Lung (tissue), 12 donors: ENCODE results near the gene MTERF4. TPM values are rescaled to one million over a fixed set of nuclear protein-coding genes. Genes with fewer than 3 reads are reported as not detected.

Experiments used
- ATAC-seq: fragments of 200-7000 bp; cut with Tn5 transposase; one replicate; pipeline ENCODE4 v1.9.1; 2020; ENCODE audit warnings: moderate number of reproducible peaks; ENCODE audit not compliant: insufficient read depth, low FRiP score
- DNase-seq, 3 donors: peaks; one replicate each; pipeline ENCODE4 v3.0.0-alpha.2; 2013 to 2017
- H3K27ac ChIP-seq, 2 donors: one replicate each; pipeline ENCODE4 v1.5.1; 2013; ENCODE audit warnings: mild to moderate bottlenecking in 2 of 2, moderate library complexity in 2 of 2, control low read depth in 1 of 2, inconsistent platforms in 1 of 2, low read depth in 1 of 2, low read length in 1 of 2
- H3K27me3 ChIP-seq, 3 donors: one replicate each; pipeline ENCODE4 v1.5.1; 2013; ENCODE audit warnings: low read length in 2 of 3; ENCODE audit not compliant: control insufficient read depth in 3 of 3, insufficient read depth in 3 of 3
- H3K36me3 ChIP-seq, 4 donors: one replicate each; pipeline ENCODE4 v1.5.1; 2013; ENCODE audit warnings: low read length in 4 of 4, mild to moderate bottlenecking in 1 of 4, moderate library complexity in 1 of 4; ENCODE audit not compliant: control insufficient read depth in 4 of 4, insufficient read depth in 4 of 4
- H3K4me1 ChIP-seq, 5 donors: one replicate each; pipeline ENCODE4 v1.5.1; 2013; ENCODE audit warnings: low read length in 5 of 5, mild to moderate bottlenecking in 2 of 5, moderate library complexity in 1 of 5; ENCODE audit not compliant: control insufficient read depth in 5 of 5, insufficient read depth in 5 of 5
- H3K4me3 ChIP-seq: one replicate; pipeline ENCODE4 v1.5.1; 2013; ENCODE audit warnings: mild to moderate bottlenecking, control low read depth, moderate library complexity
- H3K9ac ChIP-seq, 2 donors: one replicate each; pipeline ENCODE4 v1.5.1; 2013; ENCODE audit warnings: low read length in 2 of 2, control low read depth in 1 of 2; ENCODE audit not compliant: insufficient read depth in 1 of 2
- H3K9me3 ChIP-seq, 4 donors: one replicate each; pipeline ENCODE4 v1.5.1; 2013; ENCODE audit warnings: low read length in 3 of 4, mild to moderate bottlenecking in 1 of 4, moderate library complexity in 1 of 4; ENCODE audit not compliant: control insufficient read depth in 4 of 4, insufficient read depth in 3 of 4
- WGBS, 2 donors: extraction: QIAGEN DNeasy Blood & Tissue Kit; methylation state at CpG; one replicate each; pipeline ENCODE4 v1.1.7; 2013; 5-methylcytosine and 5-hydroxymethylcytosine counted together
- polyA plus RNA-seq, 2 donors: library from polyadenylated mRNA; stranded (reverse); fragments of 200-250 nt; gene quantifications; one replicate each; pipeline ENCODE4 v1.2.1, GENCODE V29; 2013
- total RNA-seq, 2 donors: library from RNA; depleted of rRNA in 1 of 2; stranded (reverse); fragments of >200 nt in 1 of 2; gene quantifications; one replicate each; pipeline ENCODE4 v1.2.1, GENCODE V29; 2014 to 2021
- TF ChIP-seq, protein P1 (sequence below): IDR thresholded peaks from 2 replicates; pipeline ENCODE4 v1.5.1; 2012; ENCODE audit warnings: mild to moderate bottlenecking; ENCODE audit errors: control extremely low read depth, extremely low read depth
- donor health status: control.
- donor health status: control.
- donor health status: Bipolar disorder and iron deficiency.
- donor health status: healthy.
- donor health status: DM: yes; HTN: yes; CAD: no.

Gene MTERF4
- total and polyA plus RNA-seq, 4 donors = 23.5 to 50.1 (median 27.5) TPM

DNA sequence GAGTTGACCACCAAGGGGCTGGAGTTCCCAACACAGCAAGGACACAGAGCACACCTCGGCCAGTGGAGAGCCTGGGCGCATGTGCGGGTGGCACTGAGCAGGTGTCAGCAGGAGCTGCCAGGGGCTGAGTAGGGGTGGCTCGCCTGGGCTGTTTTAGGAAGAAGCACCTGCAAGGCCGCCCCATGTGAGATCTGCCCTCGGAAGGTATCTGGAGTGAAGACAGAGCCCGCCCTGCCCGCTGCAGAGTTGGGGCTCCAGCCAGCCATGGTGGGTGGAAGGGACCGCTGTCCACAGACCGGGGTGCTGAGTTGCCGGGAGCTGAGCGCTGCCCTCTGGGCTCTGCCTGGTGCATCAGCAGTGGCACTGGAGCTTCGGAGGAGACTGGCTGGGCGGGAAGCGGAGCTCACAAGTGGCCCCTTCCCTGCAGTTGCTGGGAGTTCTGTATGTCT is 35.2 kb downstream of the MTERF4 start:
- DNase-seq (no peak), ATAC-seq (no peak)
- TF ChIP-seq, protein P1, sequence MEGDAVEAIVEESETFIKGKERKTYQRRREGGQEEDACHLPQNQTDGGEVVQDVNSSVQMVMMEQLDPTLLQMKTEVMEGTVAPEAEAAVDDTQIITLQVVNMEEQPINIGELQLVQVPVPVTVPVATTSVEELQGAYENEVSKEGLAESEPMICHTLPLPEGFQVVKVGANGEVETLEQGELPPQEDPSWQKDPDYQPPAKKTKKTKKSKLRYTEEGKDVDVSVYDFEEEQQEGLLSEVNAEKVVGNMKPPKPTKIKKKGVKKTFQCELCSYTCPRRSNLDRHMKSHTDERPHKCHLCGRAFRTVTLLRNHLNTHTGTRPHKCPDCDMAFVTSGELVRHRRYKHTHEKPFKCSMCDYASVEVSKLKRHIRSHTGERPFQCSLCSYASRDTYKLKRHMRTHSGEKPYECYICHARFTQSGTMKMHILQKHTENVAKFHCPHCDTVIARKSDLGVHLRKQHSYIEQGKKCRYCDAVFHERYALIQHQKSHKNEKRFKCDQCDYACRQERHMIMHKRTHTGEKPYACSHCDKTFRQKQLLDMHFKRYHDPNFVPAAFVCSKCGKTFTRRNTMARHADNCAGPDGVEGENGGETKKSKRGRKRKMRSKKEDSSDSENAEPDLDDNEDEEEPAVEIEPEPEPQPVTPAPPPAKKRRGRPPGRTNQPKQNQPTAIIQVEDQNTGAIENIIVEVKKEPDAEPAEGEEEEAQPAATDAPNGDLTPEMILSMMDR = no peak
- no peak overlapping the region for H3K9ac ChIP-seq
- WGBS, 2 donors = 91 to 92% methylated on average over 15 of the region's 15 CpGs
- H3K4me3 ChIP-seq = no peak overlapping the region
- H3K4me1 ChIP-seq = peaks cover 0 to 7% (median 0%) of the 10 kb centered on the region in 5 donors
- H3K36me3 ChIP-seq = peaks cover 0 to 49% (median 27%) of the 10 kb centered on the region in 4 donors
- no peak overlapping the region for H3K27ac ChIP-seq
- no peaks in the 10 kb centered on the region for H3K27me3 ChIP-seq
- no peaks in the 10 kb centered on the region for H3K9me3 ChIP-seq

DNA sequence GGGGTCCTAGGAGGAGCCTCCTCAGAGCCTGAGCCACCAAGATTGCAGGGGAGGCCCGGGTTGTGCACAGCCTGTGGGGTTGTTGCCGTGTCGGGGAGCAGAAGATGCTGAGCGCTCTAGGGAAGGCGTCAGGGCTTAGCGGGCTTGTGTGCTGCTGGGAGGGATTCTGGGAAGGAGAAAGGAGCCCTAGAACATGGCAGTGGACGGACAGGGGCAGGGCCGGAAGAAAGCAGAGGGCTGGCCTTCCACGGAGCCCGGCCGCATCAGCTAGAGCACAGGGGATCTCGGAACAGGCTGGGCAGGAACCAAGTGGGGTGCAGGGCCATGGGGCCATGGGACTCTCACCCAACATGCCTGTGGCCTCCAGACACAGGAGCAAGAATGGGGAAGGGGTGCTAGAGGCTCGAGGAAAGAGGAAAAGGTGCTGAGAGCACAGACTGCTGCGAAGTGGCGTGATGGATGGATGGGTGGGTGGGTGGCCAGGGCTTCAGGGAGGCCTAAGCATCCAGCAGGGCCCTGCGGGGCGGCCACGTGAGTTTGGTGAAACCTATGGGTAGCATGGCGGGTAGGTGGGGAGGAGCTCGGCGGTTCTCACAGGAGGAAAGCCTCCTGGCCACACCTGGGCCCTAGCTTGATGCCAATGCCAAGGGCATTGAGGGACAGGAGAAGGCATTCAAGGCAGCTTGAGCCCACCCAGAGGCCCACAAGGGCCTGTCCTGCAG is 35.8 kb downstream of the MTERF4 start:
- Histone ChIP-seq H3K27ac (no peak overlapping the region), H3K9ac (no peak overlapping the region), H3K4me1 (peaks cover 0 to 7% (median 0%) of the 10 kb centered on the region in 5 donors), H3K9me3 (no peaks in the 10 kb centered on the region), H3K4me3 (no peak overlapping the region), H3K27me3 (no peaks in the 10 kb centered on the region), H3K36me3 (peaks cover 0 to 45% (median 25%) of the 10 kb centered on the region in 4 donors)
- no peak for ATAC-seq
- DNase-seq = no peak
- WGBS, 2 donors = 94% methylated on average over 20 to 21 of the region's 21 CpGs
- TF ChIP-seq, protein P1 = no peak

- peaks cover 0 to 37% (median 22%) of the 10 kb centered on the region in 4 donors for H3K36me3 ChIP-seq
- WGBS, 2 donors = 94 to 95% methylated on average over 25 to 27 of the region's 27 CpGs
- no peak for ATAC-seq
Observed at GRCh38 chr2:241065355-241065803, 36.7 kb downstream of the MTERF4 start.

More at GRCh38 chr2:241065355-241065803, 36.7 kb downstream of the MTERF4 start:
- Histone ChIP-seq H3K9me3 (no peaks in the 10 kb centered on the region), H3K27ac (no peak overlapping the region), H3K4me1 (peaks cover 0 to 7% (median 0%) of the 10 kb centered on the region in 5 donors), H3K4me3 (no peak overlapping the region), H3K9ac (no peak overlapping the region), H3K27me3 (peaks cover 0 to 2% (median 0%) of the 10 kb centered on the region in 3 donors)
- TF ChIP-seq, protein P1 = no peak
- DNase-seq = no peak
